HepG2 (cell line): Measurements from ENCODE around the gene SPHK2. TPM values are rescaled to one million over a fixed set of nuclear protein-coding genes. Genes with fewer than 3 reads are reported as not detected.

Source experiments
- ARID4A ChIP-seq: sonication (generic); formaldehyde crosslinking; IDR thresholded peaks from 2 replicates; pipeline ENCODE4 v1.5.0; 2020; ENCODE audit warnings: mild to moderate bottlenecking, missing genetic modification reagents, borderline replicate concordance
- ASH2L ChIP-seq: fragments of 300-600, 200-600 bp; sonication (generic); IDR thresholded peaks from 2 replicates; pipeline ENCODE4 v1.7.0; 2017; ENCODE audit warnings: low read depth, mild to moderate bottlenecking, moderate library complexity, mixed read lengths, low read length; ENCODE audit not compliant: insufficient read length
- EEA1 ChIP-seq: sonication (generic); formaldehyde crosslinking; IDR thresholded peaks from 2 replicates; pipeline ENCODE4 v1.5.1; 2020; ENCODE audit warnings: mild to moderate bottlenecking, missing genetic modification reagents, borderline replicate concordance
- ELK4 ChIP-seq: sonication (generic); formaldehyde crosslinking; IDR thresholded peaks from 2 replicates; pipeline ENCODE4 v1.9.0; 2021; ENCODE audit warnings: missing genetic modification reagents, borderline replicate concordance
- HDAC6 ChIP-seq: fragments of 200-600 bp; sonication (generic); IDR thresholded peaks from 2 replicates; pipeline ENCODE4 v1.7.0; 2017; ENCODE audit warnings: mild to moderate bottlenecking, antibody characterized with exemption, low read length, low read depth
- KLF13 ChIP-seq: sonication (generic); formaldehyde crosslinking; IDR thresholded peaks from 2 replicates; pipeline ENCODE4 v1.4.0; 2020; ENCODE audit warnings: mild to moderate bottlenecking, missing genetic modification reagents
- MXD1 ChIP-seq: sonication (generic); formaldehyde crosslinking; IDR thresholded peaks from 2 replicates; pipeline ENCODE4 v1.4.0; 2020; ENCODE audit warnings: mild to moderate bottlenecking, missing genetic modification reagents
- MYC ChIP-seq: sonication (generic); formaldehyde crosslinking; IDR thresholded peaks from 2 replicates; pipeline ENCODE4 v1.9.0; 2021; ENCODE audit warnings: missing genetic modification reagents, borderline replicate concordance
- NFIC ChIP-seq: IDR thresholded peaks from 2 replicates; pipeline ENCODE4 v1.6.1; 2012; ENCODE audit warnings: mild to moderate bottlenecking, low read length, inconsistent platforms
- REPIN1 ChIP-seq: sonication (generic); formaldehyde crosslinking; IDR thresholded peaks from 2 replicates; pipeline ENCODE4 v1.8.0; 2022; ENCODE audit warnings: missing genetic modification reagents, low read depth, mild to moderate bottlenecking, borderline replicate concordance
- RFXAP ChIP-seq: sonication (generic); formaldehyde crosslinking; IDR thresholded peaks from 2 replicates; pipeline ENCODE4 v1.4.0; 2020; ENCODE audit warnings: missing genetic modification reagents, borderline replicate concordance
- SKIL ChIP-seq: sonication (generic); formaldehyde crosslinking; IDR thresholded peaks from 2 replicates; pipeline ENCODE4 v1.8.0; 2022; ENCODE audit warnings: missing genetic modification reagents, mild to moderate bottlenecking, moderate library complexity, borderline replicate concordance
- SRSF4 ChIP-seq: fragments of 200-400 bp; formaldehyde crosslinking; IDR thresholded peaks from one replicate; pipeline ENCODE4 v1.6.1; 2018; ENCODE audit warnings: mild to moderate bottlenecking, low read depth, low read length, moderate library complexity; ENCODE audit not compliant: poor library complexity, severe bottlenecking
- TBX2 ChIP-seq: sonication (generic); formaldehyde crosslinking; IDR thresholded peaks from 2 replicates; pipeline ENCODE4 v1.5.0; 2020; ENCODE audit warnings: missing genetic modification reagents, mild to moderate bottlenecking, borderline replicate concordance
- ZBTB7A ChIP-seq: sonication (generic); formaldehyde crosslinking; IDR thresholded peaks from 2 replicates; pipeline ENCODE4 v1.8.0; 2022; ENCODE audit warnings: mild to moderate bottlenecking, missing genetic modification reagents
- ZFP90 ChIP-seq: sonication (generic); formaldehyde crosslinking; IDR thresholded peaks from 2 replicates; pipeline ENCODE4 v1.8.0; 2022; ENCODE audit warnings: missing genetic modification reagents, mild to moderate bottlenecking, inconsistent platforms, borderline replicate concordance
- ZMYM3 ChIP-seq: sonication (generic); formaldehyde crosslinking; IDR thresholded peaks from 2 replicates; pipeline ENCODE4 v1.5.1; 2020; ENCODE audit warnings: mild to moderate bottlenecking, missing genetic modification reagents
- ZNF335 ChIP-seq: sonication (generic); formaldehyde crosslinking; IDR thresholded peaks from 2 replicates; pipeline ENCODE4 v1.4.0; 2020; ENCODE audit warnings: missing genetic modification reagents
- ZNF552 ChIP-seq: sonication (generic); formaldehyde crosslinking; IDR thresholded peaks from 2 replicates; pipeline ENCODE4 v1.9.0; 2022; ENCODE audit warnings: missing genetic modification reagents, mild to moderate bottlenecking, borderline replicate concordance
- ZNF691 ChIP-seq: sonication (generic); formaldehyde crosslinking; IDR thresholded peaks from 2 replicates; pipeline ENCODE4 v1.4.0; 2020; ENCODE audit warnings: missing genetic modification reagents, low read depth, mild to moderate bottlenecking, borderline replicate concordance
- ZNF7 ChIP-seq: IDR thresholded peaks from 2 replicates; pipeline ENCODE4 v1.6.1; 2016; ENCODE audit warnings: missing biosample characterization, missing genetic modification reagents
- polyA plus RNA-seq, 8 experiments: library from polyadenylated mRNA; depleted of rRNA in 3 of 8; stranded (reverse) in 7 of 8; unstranded in 1 of 8; fragments of >200 nt; fragmentation: Illumina TruSeq in 4 of 8; extraction: Trizol in 4 of 8; gene quantifications; 2 replicates each; pipeline versions ENCODE4 v1.2.1 to v1.2.3, GENCODE V29; 2011 to 2016; ENCODE audit warnings: low read depth in 4 of 8, missing spikeins in 1 of 8, mixed read lengths in 1 of 8; ENCODE audit not compliant: insufficient read depth in 1 of 8
- total RNA-seq, 5 experiments: library from RNA; depleted of rRNA; stranded (reverse); fragments of >200 nt; fragmentation: Illumina TruSeq; extraction: Trizol; gene quantifications; 2 replicates each; pipeline ENCODE4 v1.2.3, GENCODE V29; 2016; ENCODE audit warnings: low read depth in 1 of 5

SPHK2 gene
- total and polyA plus RNA-seq, 2 of the 13 experiments (the other 11 are each of a cell fraction or from before 2014, with no cell fraction given) = 2.9 to 14.4 TPM

GRCh38 chr19:48636859-48637448 lies 17.6 kb downstream of the SPHK2 start, which contains the start of gene DBP (continued):
- no peak for TF ChIP-seq SKIL (CRISPR knock-in tag)
- TF ChIP-seq ARID4A (CRISPR knock-in tag) = no peak
- no peak for TF ChIP-seq ASH2L
- TF ChIP-seq RFXAP = no peak
- TF ChIP-seq ELK4 (CRISPR knock-in tag) = no peak
- no peak; the same call in 1 of the 2 replicates for TF ChIP-seq ZBTB7A
- no peak for TF ChIP-seq REPIN1 (CRISPR knock-in tag)
- no peak for TF ChIP-seq KLF13 (CRISPR knock-in tag)
- TF ChIP-seq ZNF335 = no peak
- TF ChIP-seq ZNF691 (CRISPR knock-in tag) = no peak
- no peak for TF ChIP-seq MXD1 (CRISPR knock-in tag)
- peak; percentile 27; the same call in 1 of the 2 replicates for TF ChIP-seq ZFP90 (CRISPR knock-in tag)
- TF ChIP-seq ZNF552 (CRISPR knock-in tag) = no peak
- no peak for TF ChIP-seq MYC (CRISPR knock-in tag)
- TF ChIP-seq TBX2 (CRISPR knock-in tag) = no peak
- TF ChIP-seq ZMYM3 (CRISPR knock-in tag) = no peak
- no peak for TF ChIP-seq NFIC
- no peak for TF ChIP-seq SRSF4
- no peak for TF ChIP-seq EEA1
- no peak for TF ChIP-seq ZNF7 (CRISPR knock-in tag)
- TF ChIP-seq HDAC6 = no peak
